ENCODE measurements around the gene ZDHHC24.

ZDHHC24 gene

GRCh38 chr11:66556086-66556485 lies 10.2 kb upstream of the ZDHHC24 start:
- no peak for TF ChIP-seq RARB (CRISPR knock-in tag; IDR thresholded peaks at IDR 0.05)
- ATAC-seq = no peak

- ATAC-seq = no peak
- TF ChIP-seq RARB (CRISPR knock-in tag; IDR thresholded peaks at IDR 0.05) = no peak
- TF ChIP-seq BACH2 (CRISPR knock-in tag; IDR thresholded peaks at IDR 0.05; ENCODE audit: borderline replicate concordance) = no peak
- TF ChIP-seq TCF4 (CRISPR knock-in tag; IDR thresholded peaks at IDR 0.05; ENCODE audit: borderline replicate concordance) = no peak
These were observed 9.6 kb upstream of the ZDHHC24 start for GRCh38 chr11:66555416-66555815.

GRCh38 chr11:66554602-66555001 lies 8.8 kb upstream of the ZDHHC24 start:
- TF ChIP-seq CSRNP3 (CRISPR knock-in tag; IDR thresholded peaks at IDR 0.05) = no peak
- no peak for TF ChIP-seq CREB5 (CRISPR knock-in tag; IDR thresholded peaks at IDR 0.05; ENCODE audit: low read depth)
- no peak for TF ChIP-seq RARB (CRISPR knock-in tag; IDR thresholded peaks at IDR 0.05)
- no peak for TF ChIP-seq PATZ1 (CRISPR knock-in tag; IDR thresholded peaks at IDR 0.05; ENCODE audit: borderline replicate concordance)
- TF ChIP-seq ARNTL (CRISPR knock-in tag; IDR thresholded peaks at IDR 0.05; ENCODE audit: borderline replicate concordance, low read depth) = no peak
- TF ChIP-seq BACH2 (CRISPR knock-in tag; IDR thresholded peaks at IDR 0.05; ENCODE audit: borderline replicate concordance) = no peak
- TF ChIP-seq OSR1 (CRISPR knock-in tag; IDR thresholded peaks at IDR 0.05) = no peak
- TF ChIP-seq POU6F1 (CRISPR knock-in tag; IDR thresholded peaks at IDR 0.05; ENCODE audit: borderline replicate concordance, low read depth) = no peak
- no peak for TF ChIP-seq ZC3H10 (CRISPR knock-in tag; IDR thresholded peaks at IDR 0.05)
- TF ChIP-seq ESRRG (CRISPR knock-in tag; IDR thresholded peaks at IDR 0.05) = no peak
- no peak for TF ChIP-seq ISL1 (CRISPR knock-in tag; IDR thresholded peaks at IDR 0.05)
- no peak for ATAC-seq

- TF ChIP-seq TCF4 (CRISPR knock-in tag; IDR thresholded peaks at IDR 0.05; ENCODE audit: borderline replicate concordance) (no peak), BACH2 (CRISPR knock-in tag; IDR thresholded peaks at IDR 0.05; ENCODE audit: borderline replicate concordance) (no peak), ZNF70 (CRISPR knock-in tag; IDR thresholded peaks at IDR 0.05) (no peak), ZFP30 (CRISPR knock-in tag; IDR thresholded peaks at IDR 0.05) (no peak), POU6F1 (CRISPR knock-in tag; IDR thresholded peaks at IDR 0.05; ENCODE audit: borderline replicate concordance, low read depth) (no peak), PATZ1 (CRISPR knock-in tag; IDR thresholded peaks at IDR 0.05; ENCODE audit: borderline replicate concordance) (no peak), ZFP3 (CRISPR knock-in tag; IDR thresholded peaks at IDR 0.05) (no peak)
- ATAC-seq = no peak
These were observed 5.0 kb upstream of the ZDHHC24 start for GRCh38 chr11:66550887-66551286.

GRCh38 chr11:66549696-66550095 lies 3.8 kb upstream of the ZDHHC24 start:
- no peak for TF ChIP-seq TSHZ2 (CRISPR knock-in tag; IDR thresholded peaks at IDR 0.05)
- no peak for TF ChIP-seq ZFP30 (CRISPR knock-in tag; IDR thresholded peaks at IDR 0.05)
- no peak for TF ChIP-seq ZNF565 (CRISPR knock-in tag; conservative IDR thresholded peaks at IDR 0.05; ENCODE audit: low read depth)
- no peak for TF ChIP-seq ZC3H10 (CRISPR knock-in tag; IDR thresholded peaks at IDR 0.05)
- no peak for TF ChIP-seq ISL1 (CRISPR knock-in tag; IDR thresholded peaks at IDR 0.05)
- no peak for ATAC-seq

Data from SK-N-SH treated with all-trans-retinoic acid at 6 μM for 48 hours (cell line).